Activated CD8-positive, alpha-beta memory T cell treated with anti-CD3 and anti-CD28 coated beads for 4 hours (primary cell): Measurements from ENCODE around the gene BTRC.

ENCODE experiments used
- DNase-seq, 2 donors: peaks; one replicate each; pipeline ENCODE4 v3.0.0-alpha.2; 2020; ENCODE audit warnings: low read depth in 2 of 2

BTRC gene

DNA sequence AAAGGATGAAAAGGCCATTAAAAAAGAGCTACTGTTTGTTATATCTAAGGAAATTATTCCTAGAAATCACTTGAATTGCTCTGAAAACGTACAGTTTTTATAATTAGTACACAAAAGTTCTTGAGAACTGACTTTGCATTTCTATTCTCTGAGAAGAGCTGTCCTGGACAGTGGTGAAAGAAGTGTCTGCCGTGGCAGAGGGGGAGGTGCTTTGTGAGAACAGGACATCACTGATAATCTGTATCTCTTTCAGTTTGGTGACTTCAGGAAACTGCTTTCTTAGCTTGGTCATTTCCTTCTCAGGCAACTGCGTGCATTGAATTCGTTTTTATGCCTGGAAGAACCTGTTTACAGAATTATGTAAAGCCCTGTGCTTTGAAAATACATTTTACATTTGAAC, 182.0 kb downstream of the BTRC start:
- DNase-seq: no peak

DNA sequence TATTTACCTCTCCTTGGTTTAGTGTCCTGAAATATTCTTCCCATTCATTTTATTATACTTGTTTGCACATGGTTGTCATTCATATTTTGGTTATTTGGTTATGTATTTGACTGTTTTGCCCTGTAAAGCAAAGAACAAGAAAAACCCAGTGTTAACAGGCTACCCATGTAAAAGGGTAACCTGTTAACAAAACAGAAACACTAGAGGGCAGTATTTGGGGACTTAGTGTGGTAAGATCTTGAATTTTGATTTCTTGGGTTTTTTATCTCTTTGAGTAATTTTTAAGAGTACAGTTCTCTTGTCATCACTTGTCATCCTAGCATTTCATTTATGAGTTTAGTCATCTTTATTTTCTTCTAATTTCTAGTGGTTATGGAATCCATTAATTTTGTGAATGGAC, 182.8 kb downstream of the BTRC start:
- no peak for DNase-seq

DNA sequence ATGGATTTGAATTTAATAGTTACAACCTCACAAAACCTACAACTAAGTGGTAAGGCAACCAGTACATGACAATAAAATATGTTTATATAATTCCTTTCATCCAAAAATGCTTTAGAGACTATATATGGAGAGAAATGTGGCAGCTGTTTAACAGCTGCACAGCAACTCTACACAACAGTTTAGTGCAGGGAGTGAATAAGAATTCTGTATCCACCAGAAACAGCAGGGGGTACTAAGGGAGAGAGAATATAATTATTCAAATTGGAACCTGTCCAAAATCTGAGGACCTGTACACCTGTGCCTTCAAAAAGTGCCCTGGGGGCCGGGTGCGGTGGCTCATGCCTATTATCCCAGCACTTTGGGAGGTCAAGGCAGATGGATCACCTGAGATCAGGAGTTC, 184.5 kb downstream of the BTRC start:
- no peak for DNase-seq

DNA sequence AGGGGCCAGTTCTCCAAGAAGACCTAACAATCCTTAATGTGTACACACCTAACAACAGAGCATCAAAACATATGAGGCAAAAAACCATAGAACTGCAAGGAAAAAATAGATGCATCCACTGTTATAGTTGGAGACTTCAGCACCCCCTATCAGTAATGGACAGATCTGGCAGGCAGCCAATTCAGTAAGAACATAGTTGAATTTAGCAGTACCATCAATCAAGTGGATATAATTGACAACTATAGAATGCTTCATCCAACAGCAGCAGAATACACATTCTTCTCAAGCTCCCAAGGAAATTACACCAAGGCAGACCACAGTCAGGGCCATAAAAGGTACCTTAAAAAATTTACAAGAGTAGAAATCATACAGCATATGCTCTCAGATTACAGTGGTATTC, 191.9 kb downstream of the BTRC start:
- DNase-seq: no peak

DNA sequence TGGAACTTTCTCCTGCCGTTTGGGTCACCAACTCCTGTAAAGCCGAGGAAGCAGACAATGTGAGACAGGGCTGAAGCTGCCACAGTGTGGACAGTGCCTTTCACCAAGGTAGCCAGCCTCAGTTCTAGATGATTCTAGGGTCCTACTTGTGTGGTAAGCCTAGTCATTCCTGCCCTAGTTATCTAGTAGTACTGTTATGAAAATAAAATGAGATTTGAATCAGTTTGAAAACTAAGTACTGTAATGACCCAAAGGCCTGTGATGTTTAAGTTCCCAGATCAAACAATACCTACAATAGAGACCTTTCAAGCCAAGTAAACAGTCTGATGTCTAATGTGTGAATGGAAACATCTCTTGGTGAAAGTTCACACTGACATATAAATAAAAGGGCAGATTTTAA, 197.0 kb downstream of the BTRC start:
- DNase-seq: no peak

DNA sequence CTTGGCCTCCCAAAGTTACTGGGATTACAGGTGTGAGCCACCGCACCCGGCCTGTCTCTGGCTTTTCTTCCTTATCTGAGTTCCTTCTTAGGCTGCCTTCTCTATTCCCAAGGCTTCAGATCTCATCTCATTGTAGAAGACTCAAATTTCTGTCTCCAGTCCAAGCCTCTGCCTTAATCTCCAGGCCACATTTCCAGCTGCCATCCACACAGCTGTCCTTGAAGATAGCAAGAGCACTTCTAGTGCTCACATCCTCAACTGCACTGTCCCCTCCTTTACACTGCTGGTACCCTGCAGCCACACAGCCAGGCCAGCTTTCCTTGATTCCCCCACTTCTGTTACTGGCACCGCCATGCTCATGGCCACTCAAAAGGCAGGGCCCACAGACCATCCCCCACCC, 198.5 kb downstream of the BTRC start:
- no peak for DNase-seq

DNA sequence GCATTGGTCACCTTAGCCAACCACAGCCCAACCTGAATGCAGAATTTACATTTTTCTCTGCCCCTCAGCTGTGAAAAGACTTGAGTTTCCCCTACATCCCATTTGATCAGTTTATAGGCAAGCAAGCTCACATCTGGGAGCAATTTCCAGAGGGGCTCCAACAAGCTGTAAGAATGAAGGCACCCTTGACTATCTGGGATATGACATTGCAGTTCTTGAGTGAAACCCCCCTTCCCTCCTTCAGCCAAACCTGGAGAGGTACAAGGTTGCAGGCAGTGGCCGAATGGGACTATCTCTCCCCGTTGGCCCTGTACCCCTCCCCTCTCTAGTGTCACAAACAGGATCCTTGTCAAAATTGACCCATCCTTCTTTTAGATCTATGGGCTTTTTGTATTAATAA, 203.6 kb downstream of the BTRC start:
- no peak for DNase-seq

DNA sequence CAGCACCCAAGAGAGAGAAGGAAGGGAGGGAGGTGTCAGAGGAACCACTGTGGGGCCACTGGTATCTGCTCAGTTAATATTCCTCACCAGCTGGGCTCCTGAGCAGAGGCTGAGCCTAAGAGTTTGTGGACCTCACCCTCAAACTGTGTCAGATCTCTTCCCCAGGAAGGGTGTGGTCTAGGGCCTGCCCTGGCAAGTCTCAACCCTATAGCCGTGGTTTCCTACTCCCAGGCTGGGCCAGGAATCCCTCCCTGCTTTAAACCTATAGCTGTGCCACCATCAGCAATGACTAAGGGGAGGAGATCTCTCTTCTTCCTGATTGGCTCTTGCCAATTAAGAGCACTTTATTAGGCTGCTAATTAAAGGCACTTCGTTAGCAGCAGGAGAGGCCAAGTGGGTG, 204.2 kb downstream of the BTRC start:
- no peak for DNase-seq

DNA sequence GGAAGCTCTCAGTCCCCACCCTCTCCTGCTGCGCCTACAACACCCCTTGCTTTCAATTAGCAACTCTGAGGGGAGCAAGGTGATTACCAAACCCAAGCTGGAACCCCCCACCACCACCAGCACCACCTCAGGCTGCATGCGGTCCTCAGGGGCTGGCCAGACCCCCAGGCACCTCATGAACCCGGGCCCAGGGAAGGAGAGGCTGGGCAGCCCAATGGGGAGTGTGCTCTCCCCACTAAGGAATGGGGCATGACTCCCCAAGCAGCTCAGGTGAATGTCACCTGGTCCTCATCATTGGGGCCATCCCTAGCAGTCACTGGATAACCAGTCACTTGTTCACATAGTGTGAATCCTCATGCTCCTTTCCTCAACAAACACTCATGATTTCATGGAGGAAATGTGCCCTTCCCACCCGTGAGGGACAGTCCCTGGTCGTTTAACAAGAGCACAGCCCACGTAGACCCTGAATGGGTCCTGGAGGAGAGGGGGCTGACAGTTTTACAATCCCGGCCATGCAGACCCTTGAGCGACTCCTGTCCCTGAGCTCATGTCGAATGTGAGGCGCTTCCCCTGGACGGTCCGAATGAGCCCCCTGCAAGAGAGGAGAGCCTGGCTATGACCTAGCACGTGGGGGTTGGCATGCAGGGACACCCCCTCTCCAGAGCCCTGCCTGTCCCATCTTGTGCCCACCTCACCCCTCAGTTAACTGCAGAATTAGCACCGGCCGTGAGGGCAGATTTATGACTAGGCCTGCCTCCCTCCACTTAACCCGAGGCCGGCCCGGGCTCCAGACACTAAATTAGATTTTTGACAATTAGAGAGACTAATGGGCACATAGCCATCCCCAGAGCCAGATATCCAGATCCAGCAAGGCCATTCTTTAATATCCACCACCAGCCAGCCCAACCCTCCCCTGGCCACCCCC, 205.0 kb downstream of the BTRC start:
- no peak for DNase-seq

DNA sequence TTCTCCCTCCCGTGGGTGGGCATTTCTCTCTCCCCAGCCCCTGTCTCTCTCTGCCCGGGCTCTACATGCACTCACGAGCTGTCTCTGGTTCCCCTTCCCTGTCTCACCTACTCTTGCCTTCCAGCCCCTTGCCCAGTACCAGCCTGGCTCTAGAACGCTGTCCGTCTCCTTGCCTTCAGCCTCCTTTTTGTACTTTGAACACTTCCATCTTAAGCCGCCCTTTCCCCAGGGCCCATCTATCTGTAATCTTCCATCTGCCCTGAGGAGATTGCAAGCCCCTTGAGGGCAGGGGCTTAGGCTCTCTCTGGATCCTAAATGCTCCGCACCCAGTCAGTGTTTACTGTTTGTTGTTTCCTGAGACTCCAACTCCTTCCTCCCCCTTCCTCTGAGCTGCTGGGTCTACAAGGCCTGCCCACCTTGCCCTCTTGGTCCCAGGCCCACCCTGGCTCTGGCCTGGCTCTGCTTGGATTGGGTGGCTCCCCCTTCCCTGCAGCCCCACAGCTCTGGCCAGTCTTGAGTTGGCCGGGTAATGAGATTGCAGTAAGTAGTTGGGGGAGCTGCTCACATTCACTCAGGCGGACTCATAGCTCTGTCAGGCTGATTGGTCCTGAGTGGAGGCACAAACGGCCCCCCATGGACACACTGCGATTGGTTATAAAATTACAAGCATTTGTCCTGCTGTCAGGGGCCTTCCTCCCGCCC, 205.8 kb downstream of the BTRC start:
- DNase-seq: no peak

DNA sequence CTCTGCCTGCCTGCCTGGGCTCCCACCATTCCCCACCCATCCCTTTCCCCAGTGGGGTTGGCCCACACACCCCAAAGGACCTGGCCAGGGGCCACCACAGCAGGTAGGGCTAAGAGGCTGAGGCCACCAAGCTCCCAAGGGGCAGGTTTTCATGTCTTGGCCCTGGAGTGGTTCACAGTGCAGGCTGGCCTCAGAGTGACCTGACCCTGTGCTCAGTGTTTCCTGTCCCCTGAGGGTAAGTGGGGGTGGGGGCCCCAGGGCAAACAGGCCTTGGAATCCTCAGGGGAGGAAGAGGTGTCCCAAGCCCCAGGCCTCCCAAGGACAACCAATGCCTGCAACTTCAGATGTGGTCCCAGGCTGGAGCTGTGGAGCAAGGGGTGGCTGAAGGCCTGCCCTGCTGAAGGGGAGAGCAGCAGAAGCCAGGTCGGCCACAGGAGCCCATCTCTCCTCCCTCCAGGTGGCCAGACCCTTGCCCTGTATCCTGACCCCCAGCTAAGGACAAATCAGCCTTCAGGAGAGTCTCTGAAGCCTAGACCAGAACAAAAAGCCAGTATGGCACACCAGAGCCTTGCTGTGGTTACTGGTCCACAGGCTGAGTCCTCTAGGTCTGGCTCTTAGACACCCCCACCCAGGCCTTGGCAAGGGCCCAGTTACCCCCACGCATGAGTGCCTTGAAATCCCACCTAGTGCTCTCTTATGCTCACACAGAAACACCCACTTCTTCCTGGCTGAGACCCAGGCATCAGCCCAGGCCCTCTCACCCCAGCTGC, 206.5 kb downstream of the BTRC start:
- no peak for DNase-seq

DNA sequence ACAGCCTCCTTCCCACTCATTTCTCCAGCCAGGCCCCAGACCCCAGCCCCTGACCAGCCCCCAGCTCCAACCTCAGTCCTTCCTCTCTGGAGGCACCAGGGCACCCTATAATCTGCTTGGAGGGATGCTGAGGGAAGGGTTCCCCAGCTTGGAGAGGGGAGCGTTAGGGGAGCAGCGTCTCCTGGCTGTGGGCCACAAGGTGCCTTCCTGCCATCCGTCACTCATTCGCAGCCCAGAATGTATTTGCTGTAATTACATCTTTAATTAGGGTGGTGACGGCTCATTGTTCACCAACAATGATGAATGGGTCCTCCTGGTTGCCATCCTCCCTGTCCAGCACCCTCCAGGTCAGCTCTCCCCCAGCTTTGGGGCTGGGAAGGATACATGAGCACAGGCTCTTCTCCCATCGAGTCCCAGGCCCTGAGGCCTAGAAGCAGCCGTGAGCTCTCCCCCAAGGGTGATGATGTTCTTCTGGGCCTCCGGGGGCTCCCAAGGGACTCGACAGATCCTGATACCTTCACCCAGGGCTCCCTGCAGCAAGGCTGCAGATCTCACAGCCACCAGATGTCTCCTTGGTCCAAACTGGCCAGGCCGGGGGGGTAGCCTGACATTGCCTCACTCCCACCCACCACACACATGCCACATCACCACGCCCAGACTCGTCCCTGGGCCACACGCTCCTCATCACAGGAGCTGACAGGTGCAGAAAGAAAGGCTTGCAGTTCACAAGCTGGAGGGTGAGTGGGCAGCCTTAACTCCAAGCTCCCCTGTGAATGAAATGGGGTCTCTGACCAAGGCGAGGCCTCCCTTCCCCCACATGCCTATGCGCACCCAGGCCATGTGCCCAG, 207.3 kb downstream of the BTRC start:
- DNase-seq: no peak

DNA sequence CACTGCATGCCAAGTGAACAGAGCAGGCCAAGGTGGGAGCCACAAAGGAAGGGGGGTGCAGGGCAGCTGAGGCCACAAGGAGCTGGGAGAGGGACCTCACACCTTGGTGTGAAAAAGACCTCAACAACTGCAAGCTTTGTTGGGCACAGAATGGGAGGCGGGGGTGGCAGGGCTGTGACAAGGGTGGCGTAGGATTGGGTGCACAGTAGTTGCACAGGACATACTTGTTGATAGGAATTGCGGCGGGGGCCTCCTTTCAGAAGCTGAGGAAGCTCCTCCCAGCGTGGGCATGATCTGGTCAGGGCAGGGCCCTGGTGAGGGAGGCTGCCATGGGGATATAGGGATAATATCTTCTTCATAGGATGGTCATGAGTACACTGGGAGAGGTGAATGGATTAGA, 208.3 kb downstream of the BTRC start:
- no peak for DNase-seq

DNA sequence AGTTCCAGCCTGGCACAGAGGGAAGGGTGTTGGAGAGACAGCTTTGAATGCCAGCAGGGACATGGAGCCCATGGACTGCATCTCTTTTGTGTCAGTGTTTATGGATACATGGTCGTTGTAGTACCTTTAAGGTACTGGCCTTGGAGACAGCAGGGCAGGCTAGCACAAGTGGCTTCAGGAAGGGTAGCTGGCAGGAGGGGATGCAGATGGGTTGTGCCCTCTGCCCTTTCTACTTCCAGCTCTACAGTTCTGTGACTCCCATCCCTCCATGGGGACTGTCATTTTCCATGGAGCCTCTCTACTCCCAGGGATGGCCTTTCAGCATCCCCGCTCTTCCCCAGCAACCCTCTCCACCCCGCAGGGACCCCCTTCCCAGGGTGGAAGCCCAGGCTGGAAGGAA, 209.0 kb downstream of the BTRC start:
- no peak for DNase-seq

DNA sequence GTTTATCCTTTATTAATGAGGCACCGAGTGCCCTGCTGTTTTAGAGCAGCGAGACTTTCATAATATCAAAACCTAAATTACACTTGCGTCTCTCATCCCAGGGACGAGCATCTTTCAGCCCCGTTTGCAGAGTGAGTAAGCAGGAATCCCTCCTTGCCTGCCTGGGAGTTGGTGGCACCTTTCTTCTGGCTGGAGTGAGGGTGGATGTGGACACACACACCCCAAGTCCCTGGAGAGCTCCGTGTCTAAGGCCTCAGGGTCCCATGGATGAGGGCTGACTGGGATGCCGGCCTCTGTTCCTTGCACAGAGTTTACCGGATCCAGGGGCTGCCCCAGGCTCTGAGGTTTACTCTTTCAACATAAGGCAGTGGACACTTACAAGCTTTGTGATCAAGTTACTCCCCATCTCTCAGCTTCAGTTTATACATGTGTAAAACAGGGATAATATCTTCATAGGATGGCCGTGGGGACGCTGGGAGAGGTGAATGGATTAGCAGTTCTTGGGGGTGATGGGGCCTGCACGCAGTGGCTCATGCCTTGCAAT, 209.6 kb downstream of the BTRC start:
- DNase-seq: no peak

DNA sequence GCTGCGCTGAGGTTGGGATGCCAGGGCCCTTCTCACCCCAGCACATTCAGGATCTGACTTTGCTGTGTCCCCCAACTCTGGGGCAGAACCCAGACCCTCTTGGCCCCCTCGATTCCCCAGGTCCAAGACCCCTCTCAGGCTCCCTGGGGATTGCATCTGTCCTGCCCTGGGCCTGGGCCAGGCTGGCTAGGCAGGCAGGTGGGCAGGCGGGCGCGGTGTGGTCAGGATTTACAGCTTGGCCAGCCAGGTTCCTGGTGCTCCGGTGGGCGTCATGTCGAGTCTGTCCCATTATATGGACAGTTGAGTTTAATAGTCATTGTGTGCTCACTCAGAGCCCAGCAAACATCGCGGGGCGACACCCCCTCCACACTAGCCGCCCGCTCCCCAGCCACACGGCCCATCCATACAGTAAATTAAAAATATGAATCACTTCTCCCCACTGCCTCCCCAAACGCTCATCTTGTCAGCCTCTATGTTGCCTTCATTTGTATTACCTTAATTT, 210.6 kb downstream of the BTRC start:
- DNase-seq: no peak

DNA sequence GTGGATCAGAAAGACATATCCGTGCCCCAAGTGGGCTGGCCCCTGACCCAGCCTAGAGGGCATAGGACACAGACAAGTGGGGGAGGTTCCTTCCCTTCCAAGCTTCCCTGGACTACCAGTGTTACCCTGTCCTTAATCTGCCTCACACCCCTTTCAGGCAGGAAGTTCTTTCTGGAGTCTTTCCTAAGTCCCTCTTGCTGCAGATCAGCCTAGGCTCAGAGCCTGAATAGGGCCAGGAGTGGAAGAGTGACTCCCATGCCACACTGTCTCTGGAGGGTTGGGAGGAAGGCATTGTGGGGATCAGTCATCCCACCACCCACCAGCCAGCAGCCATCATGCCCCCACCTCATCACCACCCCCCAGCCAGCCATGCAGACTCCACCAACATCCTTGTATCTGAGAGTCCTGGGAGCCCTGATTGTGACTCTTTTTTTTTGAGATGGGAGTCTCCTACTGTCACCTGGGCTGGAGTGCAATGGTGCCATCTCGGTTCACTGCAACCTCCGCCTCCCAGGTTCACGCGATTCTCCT, 211.5 kb downstream of the BTRC start:
- DNase-seq: no peak

DNA sequence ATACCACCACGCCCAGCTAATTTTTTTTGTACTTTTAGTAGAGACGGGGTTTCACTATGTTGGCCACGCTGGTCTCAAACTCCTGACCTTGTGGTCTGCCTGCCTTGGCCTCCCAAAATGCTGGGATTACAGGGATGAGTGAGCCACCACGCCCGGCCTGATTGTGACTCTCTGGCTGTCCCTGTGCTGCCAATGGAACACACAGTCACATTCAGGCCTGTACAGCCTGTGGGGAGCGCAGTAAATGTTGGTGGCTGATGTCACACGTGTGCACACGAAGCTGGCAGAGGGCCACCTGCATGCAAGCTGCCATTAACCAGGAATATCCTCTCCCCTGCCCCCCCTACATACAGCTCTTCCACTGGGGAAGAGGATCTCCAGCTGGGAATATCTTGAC, 212.0 kb downstream of the BTRC start:
- no peak for DNase-seq

DNA sequence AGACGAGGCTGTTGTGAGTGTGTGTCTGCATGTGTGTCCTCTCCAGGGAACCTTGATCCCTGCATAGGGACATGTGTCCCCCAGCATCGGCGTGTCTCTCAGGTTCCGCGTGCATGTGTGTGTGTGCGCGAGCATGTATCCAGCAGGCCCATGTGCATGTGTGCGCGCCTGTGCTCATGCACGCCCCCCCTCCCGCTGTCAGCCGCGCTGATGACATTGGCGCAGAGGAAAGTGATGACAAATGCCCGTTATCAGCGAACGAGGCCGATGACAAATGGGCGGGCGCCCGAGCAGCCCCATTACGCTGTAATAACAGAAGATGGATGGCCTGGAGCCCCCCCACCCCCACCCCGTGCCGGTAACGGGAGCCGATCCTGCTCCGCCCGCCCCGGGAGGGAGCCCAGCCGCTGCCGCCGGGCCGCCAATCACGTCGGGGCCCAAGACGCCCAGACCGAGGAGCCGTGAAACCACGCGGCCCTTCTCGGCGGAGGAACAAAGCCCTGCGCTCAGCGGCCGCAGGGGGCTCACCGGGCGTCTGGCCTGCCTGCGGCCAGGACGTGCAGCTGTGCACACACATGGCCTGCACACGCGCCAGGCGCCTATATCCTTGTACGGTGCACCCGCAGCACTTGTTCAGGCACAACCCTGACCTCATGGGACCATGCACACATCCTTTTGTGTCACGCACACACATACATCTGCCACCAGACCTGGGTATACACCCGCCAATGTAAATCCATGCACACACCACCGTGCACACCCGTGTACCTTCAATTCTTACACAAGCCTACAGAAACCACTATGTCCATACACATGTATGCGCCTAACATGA, 212.6 kb downstream of the BTRC start:
- no peak for DNase-seq
